ENCODE data around the gene MTERF2. TPM values are rescaled to one million over a fixed set of nuclear protein-coding genes. Genes with fewer than 3 reads are reported as not detected.

Gene MTERF2
- total RNA-seq, 1 donor from 2014 or later: 7.7 TPM

DNA sequence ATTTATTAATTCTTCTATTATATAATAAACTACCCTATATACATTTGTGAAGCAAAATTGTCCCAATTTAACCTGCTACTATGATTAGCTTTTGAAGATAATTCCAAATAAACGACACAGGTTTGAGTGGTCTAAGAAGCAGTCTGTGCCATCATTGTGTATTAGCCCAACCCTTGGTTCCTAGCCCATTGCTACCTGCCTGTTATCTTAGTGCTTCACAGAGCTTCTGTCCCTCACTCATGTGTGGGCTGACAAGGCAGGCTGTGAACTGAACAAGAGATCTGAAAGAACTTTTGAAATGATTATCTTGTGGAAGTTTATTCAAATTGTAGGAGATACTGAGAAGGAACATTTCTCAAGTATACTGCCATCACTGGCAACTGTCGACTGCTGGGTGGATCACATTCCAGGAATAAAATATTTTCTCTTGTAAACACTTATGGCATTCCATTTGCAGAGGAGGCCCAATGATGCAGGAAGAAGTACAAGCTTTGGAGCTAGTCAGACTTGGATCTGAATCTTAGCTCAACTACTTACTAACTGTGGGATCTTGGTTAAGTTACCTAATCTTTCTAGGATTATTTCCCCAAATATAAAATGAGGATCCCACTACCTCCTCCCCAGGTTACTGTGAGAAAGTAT is 7.8 kb upstream of the MTERF2 start:
- Mint-ChIP-seq H3K36me3 (ENCODE audit: low read depth, unreplicated experiment) (peaks cover 13% of the 10 kb centered on the region), H3K27me3 (ENCODE audit: unreplicated experiment) (no peaks in the 10 kb centered on the region), H3K9me3 (ENCODE audit: unreplicated experiment) (no peaks in the 10 kb centered on the region), H3K4me1 (ENCODE audit: unreplicated experiment) (no peaks in the 10 kb centered on the region), H3K27ac (ENCODE audit: unreplicated experiment) (no peak overlapping the region), H3K4me3 (ENCODE audit: unreplicated experiment) (no peak overlapping the region)
- DNase-seq (ENCODE audit: low spot score): no peak
- no peak for TF ChIP-seq CTCF (IDR thresholded peaks at IDR 0.05; ENCODE audit: unreplicated experiment)

DNA sequence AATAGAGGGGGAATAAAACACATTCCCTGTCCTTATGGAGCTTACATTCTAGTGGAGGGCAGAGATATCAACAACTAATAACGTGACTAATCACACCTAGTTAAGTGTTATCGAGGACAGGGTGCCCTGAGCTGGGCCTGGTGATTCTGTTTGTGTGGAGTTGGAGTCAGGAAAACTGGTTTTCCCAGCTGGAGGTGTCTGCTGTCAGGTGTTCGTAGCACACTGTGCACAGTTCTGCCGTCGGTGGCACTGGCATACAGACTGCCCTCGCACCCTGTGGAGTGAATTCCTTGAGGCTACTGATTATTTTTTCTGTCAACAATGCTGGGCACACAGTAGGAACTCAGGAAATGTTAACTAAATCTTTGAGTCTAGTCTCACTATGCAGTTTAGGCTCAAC is 900 bp upstream of the MTERF2 start:
- no peak overlapping the region for H3K27ac Mint-ChIP-seq (ENCODE audit: unreplicated experiment)
- H3K36me3 Mint-ChIP-seq (ENCODE audit: low read depth, unreplicated experiment): peaks cover 13% of the 10 kb centered on the region
- TF ChIP-seq CTCF (IDR thresholded peaks at IDR 0.05; ENCODE audit: unreplicated experiment): no peak

GRCh38 chr12:106986135-106986534 is 811 bp downstream of the MTERF2 start:
- H3K27me3 Mint-ChIP-seq (ENCODE audit: unreplicated experiment): peaks cover 6% of the 10 kb centered on the region
- H3K27ac Mint-ChIP-seq (ENCODE audit: unreplicated experiment): no peak overlapping the region
- peaks cover 13% of the 10 kb centered on the region for H3K36me3 Mint-ChIP-seq (ENCODE audit: low read depth, unreplicated experiment)
- no peak for DNase-seq (ENCODE audit: low spot score)
- TF ChIP-seq CTCF (IDR thresholded peaks at IDR 0.05; ENCODE audit: unreplicated experiment): no peak
- H3K4me3 Mint-ChIP-seq (ENCODE audit: unreplicated experiment): peak overlapping the region; percentile 95
- no peaks in the 10 kb centered on the region for H3K9me3 Mint-ChIP-seq (ENCODE audit: unreplicated experiment)
- H3K4me1 Mint-ChIP-seq (ENCODE audit: unreplicated experiment): peaks cover 22% of the 10 kb centered on the region

More for the DNA sequence above, 900 bp upstream of the MTERF2 start:
- H3K4me1 Mint-ChIP-seq (ENCODE audit: unreplicated experiment): peaks cover 18% of the 10 kb centered on the region
- peak overlapping the region; percentile 66 for H3K4me3 Mint-ChIP-seq (ENCODE audit: unreplicated experiment)
- peaks cover 6% of the 10 kb centered on the region for H3K27me3 Mint-ChIP-seq (ENCODE audit: unreplicated experiment)
- no peak for DNase-seq (ENCODE audit: low spot score)
- H3K9me3 Mint-ChIP-seq (ENCODE audit: unreplicated experiment): no peaks in the 10 kb centered on the region

DNA sequence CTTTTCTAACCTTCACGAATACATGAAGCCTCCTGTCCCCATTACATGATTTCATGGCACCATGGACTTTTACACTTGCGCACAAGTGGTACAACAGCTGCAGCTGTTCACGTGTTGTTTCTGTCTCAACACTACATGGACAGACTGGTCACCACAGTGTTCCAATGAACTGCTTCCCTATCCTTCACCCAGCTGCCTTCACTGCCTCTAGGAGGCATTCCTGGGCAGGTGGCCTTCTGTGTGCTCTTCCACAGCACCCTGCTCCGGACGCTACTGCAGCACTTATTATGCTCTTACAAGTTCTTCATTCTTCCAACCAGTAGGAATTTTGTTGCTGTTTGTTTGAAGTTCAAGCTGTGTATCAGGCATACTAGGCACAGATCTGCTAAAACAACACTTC is 1.5 kb downstream of the MTERF2 start:
- TF ChIP-seq CTCF (IDR thresholded peaks at IDR 0.05; ENCODE audit: unreplicated experiment): no peak
- peaks cover 22% of the 10 kb centered on the region for H3K4me1 Mint-ChIP-seq (ENCODE audit: unreplicated experiment)
- peaks cover 7% of the 10 kb centered on the region for H3K27me3 Mint-ChIP-seq (ENCODE audit: unreplicated experiment)
- H3K27ac Mint-ChIP-seq (ENCODE audit: unreplicated experiment): no peak overlapping the region
- no peak for DNase-seq (ENCODE audit: low spot score)
- H3K9me3 Mint-ChIP-seq (ENCODE audit: unreplicated experiment): no peaks in the 10 kb centered on the region
- H3K4me3 Mint-ChIP-seq (ENCODE audit: unreplicated experiment): no peak overlapping the region
- peaks cover 13% of the 10 kb centered on the region for H3K36me3 Mint-ChIP-seq (ENCODE audit: low read depth, unreplicated experiment)

DNA sequence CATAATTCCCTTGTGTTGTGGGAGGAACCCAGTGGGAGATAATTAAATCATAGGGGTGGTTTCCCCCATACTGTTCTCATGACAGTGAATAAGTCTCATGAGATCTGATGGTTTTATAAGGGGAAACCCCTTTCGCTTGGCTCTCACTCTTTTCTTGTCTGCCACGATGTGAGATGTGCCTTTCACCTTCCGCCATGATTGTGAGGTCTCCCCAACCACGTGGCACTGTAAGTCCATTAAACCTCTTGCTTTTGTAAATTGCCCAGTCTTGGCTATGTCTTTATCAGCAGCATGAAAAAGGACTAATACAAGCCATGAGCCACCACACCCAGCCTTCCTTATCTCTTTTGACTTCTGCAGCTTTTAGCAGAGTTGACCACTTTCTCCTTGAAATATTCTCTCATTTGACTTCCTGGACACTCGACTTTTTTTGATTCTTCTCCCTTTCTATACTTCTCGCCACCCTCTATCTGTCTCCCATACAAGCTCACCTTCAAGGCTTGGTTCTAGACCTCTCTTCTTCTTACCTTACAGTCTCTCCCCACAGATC is 2.3 kb downstream of the MTERF2 start:
- no peak for TF ChIP-seq CTCF (IDR thresholded peaks at IDR 0.05; ENCODE audit: unreplicated experiment)
- Mint-ChIP-seq H3K4me1 (ENCODE audit: unreplicated experiment) (peaks cover 22% of the 10 kb centered on the region), H3K27me3 (ENCODE audit: unreplicated experiment) (peaks cover 7% of the 10 kb centered on the region), H3K4me3 (ENCODE audit: unreplicated experiment) (peak overlapping the region; percentile 5), H3K36me3 (ENCODE audit: low read depth, unreplicated experiment) (peaks cover 13% of the 10 kb centered on the region), H3K27ac (ENCODE audit: unreplicated experiment) (no peak overlapping the region), H3K9me3 (ENCODE audit: unreplicated experiment) (no peaks in the 10 kb centered on the region)
- DNase-seq (ENCODE audit: low spot score): no peak
